Gastroesophageal sphincter (tissue), 4 donors: Measurements from ENCODE around the gene CORO1A. TPM values are rescaled to one million over a fixed set of nuclear protein-coding genes. Genes with fewer than 3 reads are reported as not detected.
"Not testable (repeated sequence)": the region's sequence is repeated elsewhere in the genome, so short reads cannot be mapped to it uniquely, and the experiment has no call there.

Source experiments
- ATAC-seq: fragments of 150-250 bp; one replicate; pipeline ENCODE4 v1.9.1; 2016; ENCODE audit warnings: mild to moderate bottlenecking, moderate library complexity
- H3K27ac ChIP-seq, 4 donors: fragments of 200-600 bp; sonication (generic) in 3 of 4; 1 replicate in 3 of 4; 2 replicates in 1 of 4; pipeline ENCODE4 v1.5.1; 2016 to 2019
- H3K27me3 ChIP-seq: fragments of 200-600 bp; sonication (generic); one replicate; pipeline ENCODE4 v1.5.1; 2019
- H3K36me3 ChIP-seq, 2 donors: fragments of 200-600 bp; sonication (generic); one replicate each; pipeline ENCODE4 v1.5.1; 2019; ENCODE audit warnings: control low read depth in 1 of 2
- H3K4me1 ChIP-seq, 3 donors: fragments of 200-600 bp; sonication (generic); 1 replicate in 2 of 3; 2 replicates in 1 of 3; pipeline ENCODE4 v1.5.1; 2016 to 2019; ENCODE audit warnings: control low read depth in 2 of 3
- H3K4me3 ChIP-seq, 2 donors: fragments of 200-600 bp; sonication (generic); one replicate each; pipeline ENCODE4 v1.5.1; 2019; ENCODE audit warnings: mild to moderate bottlenecking in 1 of 2, moderate library complexity in 1 of 2
- H3K9me3 ChIP-seq, 3 donors: fragments of 200-600 bp; sonication (generic); one replicate each; pipeline ENCODE4 v1.5.1; 2017 to 2019; ENCODE audit warnings: control low read depth in 2 of 3
- EP300 ChIP-seq: sonication (generic); formaldehyde crosslinking; IDR thresholded peaks from one replicate; pipeline ENCODE4 v1.6.1; 2017; ENCODE audit warnings: antibody characterized with exemption, mild to moderate bottlenecking
- POLR2A ChIP-seq, 2 donors: fragments of 450-650 bp; IDR thresholded peaks; one replicate each; pipeline ENCODE4 v1.6.1; 2017; ENCODE audit warnings: antibody characterized with exemption in 2 of 2, mild to moderate bottlenecking in 2 of 2, moderate library complexity in 1 of 2
- POLR2AphosphoS5 ChIP-seq: sonication (generic); formaldehyde crosslinking; IDR thresholded peaks from one replicate; pipeline ENCODE4 v1.6.1; 2017; ENCODE audit warnings: antibody characterized with exemption
- WGBS, 2 donors: methylation state at CpG; one replicate each; pipeline ENCODE4 v1.1.5; 2018; ENCODE audit warnings: low coverage in 1 of 2; 5-methylcytosine and 5-hydroxymethylcytosine counted together
- total RNA-seq, 4 donors: library from RNA; depleted of rRNA; stranded (reverse); fragments of >200 nt; gene quantifications; one replicate each; pipeline ENCODE4 v1.1.0, GENCODE V29; 2016
- TF ChIP-seq, protein P1 (sequence below), 4 experiments: fragments of 200-600 bp in 2 of 4; fragments of 450-650 bp in 2 of 4; sonication (generic) in 1 of 4; IDR thresholded peaks; one replicate each; pipeline ENCODE4 v1.5.1; 2017 to 2019; ENCODE audit warnings: antibody characterized with exemption in 4 of 4, mild to moderate bottlenecking in 2 of 4, moderate library complexity in 2 of 4

CORO1A gene
- total RNA-seq, 4 donors from 2014 or later: 8.6 to 32.0 (median 13.1) TPM

DNA sequence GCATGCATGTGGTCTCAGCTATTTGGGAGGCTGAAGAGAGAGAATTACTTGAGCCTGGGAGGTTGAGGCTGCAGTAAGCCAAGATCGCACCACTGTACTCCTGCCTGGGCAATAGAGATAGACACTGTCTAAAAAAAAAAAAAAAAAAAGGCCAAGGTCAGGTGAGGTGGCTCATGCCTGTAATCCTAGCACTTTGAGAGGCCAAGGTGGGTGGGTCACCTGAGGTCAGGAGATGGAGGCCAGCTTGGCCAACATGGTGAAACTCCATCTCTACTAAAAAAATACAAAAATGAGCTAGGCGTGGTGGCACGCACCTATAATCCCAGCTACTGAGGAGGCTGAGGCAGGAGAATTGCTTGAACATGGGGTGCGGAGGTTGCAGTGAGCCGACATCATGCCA lies 28.2 kb upstream of the CORO1A start:
- TF ChIP-seq POLR2AphosphoS5 (no peak), POLR2A (IDR thresholded peaks at IDR 0.05) (no peak), EP300 (no peak)
- TF ChIP-seq, protein P1, sequence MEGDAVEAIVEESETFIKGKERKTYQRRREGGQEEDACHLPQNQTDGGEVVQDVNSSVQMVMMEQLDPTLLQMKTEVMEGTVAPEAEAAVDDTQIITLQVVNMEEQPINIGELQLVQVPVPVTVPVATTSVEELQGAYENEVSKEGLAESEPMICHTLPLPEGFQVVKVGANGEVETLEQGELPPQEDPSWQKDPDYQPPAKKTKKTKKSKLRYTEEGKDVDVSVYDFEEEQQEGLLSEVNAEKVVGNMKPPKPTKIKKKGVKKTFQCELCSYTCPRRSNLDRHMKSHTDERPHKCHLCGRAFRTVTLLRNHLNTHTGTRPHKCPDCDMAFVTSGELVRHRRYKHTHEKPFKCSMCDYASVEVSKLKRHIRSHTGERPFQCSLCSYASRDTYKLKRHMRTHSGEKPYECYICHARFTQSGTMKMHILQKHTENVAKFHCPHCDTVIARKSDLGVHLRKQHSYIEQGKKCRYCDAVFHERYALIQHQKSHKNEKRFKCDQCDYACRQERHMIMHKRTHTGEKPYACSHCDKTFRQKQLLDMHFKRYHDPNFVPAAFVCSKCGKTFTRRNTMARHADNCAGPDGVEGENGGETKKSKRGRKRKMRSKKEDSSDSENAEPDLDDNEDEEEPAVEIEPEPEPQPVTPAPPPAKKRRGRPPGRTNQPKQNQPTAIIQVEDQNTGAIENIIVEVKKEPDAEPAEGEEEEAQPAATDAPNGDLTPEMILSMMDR (IDR thresholded peaks at IDR 0.05): no peak
- Histone ChIP-seq H3K27me3 (no peaks in the 10 kb centered on the region), H3K9me3 (no peaks in the 10 kb centered on the region), H3K4me1 (no peaks in the 10 kb centered on the region), H3K27ac (no peak overlapping the region), H3K36me3 (no peaks in the 10 kb centered on the region), H3K4me3 (no peak overlapping the region)
- ATAC-seq: no peak
- WGBS, 2 donors: 92 to 100% methylated on average over 5 of the region's 5 CpGs

DNA sequence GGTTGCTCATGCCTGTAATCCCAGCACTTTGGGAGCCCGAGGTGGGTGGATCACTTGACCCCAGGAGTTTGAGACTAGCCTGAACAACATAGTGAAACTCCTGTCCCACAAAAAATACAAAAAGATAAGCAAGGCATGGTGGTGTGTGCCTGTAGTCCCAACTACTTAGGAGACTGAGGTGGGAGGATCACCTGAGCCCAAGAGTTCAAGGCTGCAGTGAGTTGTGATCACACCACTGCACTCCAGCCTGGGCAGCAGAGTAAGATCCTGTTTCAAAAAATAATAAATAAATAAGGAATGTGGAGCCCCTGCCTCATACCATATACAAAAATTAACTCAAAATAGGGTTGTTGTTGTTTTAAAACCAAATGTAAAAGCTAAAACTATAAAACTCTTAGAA lies 26.2 kb upstream of the CORO1A start:
- no peak overlapping the region for H3K4me3 ChIP-seq
- H3K27me3 ChIP-seq: no peaks in the 10 kb centered on the region
- H3K4me1 ChIP-seq: no peaks in the 10 kb centered on the region
- TF ChIP-seq EP300: no peak
- TF ChIP-seq POLR2AphosphoS5: no peak
- TF ChIP-seq POLR2A (IDR thresholded peaks at IDR 0.05): no peak
- TF ChIP-seq, protein P1 (IDR thresholded peaks at IDR 0.05): no peak
- H3K9me3 ChIP-seq: no peaks in the 10 kb centered on the region
- no peak overlapping the region for H3K27ac ChIP-seq
- ATAC-seq: no peak
- no peaks in the 10 kb centered on the region for H3K36me3 ChIP-seq
- WGBS, 2 donors: 69% methylated on average over 1 of the region's 1 CpG; no CpG with 5 or more reads in 1 of the 2 donors

DNA sequence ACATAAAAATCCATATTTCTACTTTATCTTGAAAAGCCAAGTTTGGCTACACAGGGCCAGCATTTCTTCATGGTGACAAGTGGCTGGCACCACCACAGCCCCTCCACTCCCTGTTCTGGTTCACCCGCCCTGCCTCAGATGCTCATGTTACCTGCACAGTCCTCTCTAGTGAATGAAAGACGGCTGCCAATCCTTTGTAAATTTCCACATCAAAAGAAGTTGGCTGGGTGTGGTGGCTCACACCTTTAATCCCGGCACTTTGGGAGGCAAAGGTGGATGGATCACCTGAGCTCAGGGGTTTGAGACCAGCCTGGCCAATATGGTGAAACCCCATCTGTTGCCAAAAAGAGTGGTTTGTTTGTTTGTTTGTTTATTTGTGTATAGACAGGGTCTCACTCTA lies 19.9 kb upstream of the CORO1A start:
- H3K4me1 ChIP-seq: no peaks in the 10 kb centered on the region
- no peaks in the 10 kb centered on the region for H3K27me3 ChIP-seq
- TF ChIP-seq EP300 (no peak), POLR2AphosphoS5 (no peak), POLR2A (IDR thresholded peaks at IDR 0.05) (no peak)
- TF ChIP-seq, protein P1 (IDR thresholded peaks at IDR 0.05): no peak
- no peaks in the 10 kb centered on the region for H3K9me3 ChIP-seq
- H3K4me3 ChIP-seq: no peak overlapping the region
- WGBS, 2 donors: 57% methylated on average over 1 of the region's 3 CpGs; no CpG with 5 or more reads in 1 of the 2 donors
- no peaks in the 10 kb centered on the region for H3K36me3 ChIP-seq
- no peak for ATAC-seq
- no peak overlapping the region for H3K27ac ChIP-seq

DNA sequence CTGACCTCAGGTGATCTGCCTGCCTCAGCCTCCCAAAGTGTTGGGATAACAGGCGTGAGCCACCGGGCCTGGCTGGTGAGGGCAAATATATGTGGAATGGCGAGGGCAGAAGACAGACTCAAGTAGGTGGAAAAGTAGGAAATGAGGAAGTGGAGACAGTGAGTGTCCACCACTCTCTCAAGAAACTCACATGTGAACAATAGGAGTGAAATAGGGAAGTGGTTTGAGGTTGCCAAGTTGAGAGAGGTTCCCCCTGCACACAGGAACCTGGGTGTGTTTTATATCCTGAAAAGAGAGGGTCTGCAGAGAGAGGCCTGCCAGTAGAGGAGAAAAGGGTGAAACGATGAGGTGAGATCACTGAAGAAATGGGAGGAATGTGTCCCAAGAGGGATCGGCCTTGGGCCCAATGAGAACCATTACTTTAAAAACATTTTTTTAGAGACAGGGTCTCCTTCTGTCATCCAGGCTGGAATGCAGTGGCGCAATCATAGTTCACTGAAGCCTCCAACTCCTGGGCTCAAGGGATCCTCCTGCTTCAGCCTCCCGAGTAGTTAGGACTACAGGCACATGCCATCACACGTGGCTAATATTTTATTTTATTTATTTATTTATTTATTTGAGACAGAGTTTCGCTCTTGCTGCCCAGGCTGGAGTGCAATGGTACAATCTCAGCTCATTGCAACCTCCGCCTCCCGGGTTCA lies 17.1 kb upstream of the CORO1A start:
- peak; percentile 36 for ATAC-seq

DNA sequence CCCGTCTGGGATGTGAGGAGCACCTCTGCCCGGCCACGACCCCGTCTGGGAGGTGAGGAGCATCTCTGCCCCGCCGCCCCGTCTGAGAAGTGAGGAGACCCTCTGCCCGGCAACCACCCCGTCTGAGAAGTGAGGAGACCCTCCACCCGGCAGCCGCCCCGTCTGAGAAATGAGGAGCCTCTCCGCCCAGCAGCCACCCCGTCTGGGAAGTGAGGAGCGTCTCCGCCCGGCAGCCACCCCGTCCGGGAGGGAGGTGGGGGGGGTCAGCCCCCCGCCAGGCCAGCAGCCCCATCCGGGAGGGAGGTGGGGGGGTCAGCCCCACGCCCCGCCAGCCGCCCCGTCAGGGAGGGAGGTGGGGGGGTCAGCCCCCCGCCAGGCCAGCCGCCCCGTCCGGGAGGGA lies 14.7 kb upstream of the CORO1A start:
- H3K9me3 ChIP-seq, H3K27me3 ChIP-seq, H3K4me3 ChIP-seq, H3K4me1 ChIP-seq, H3K27ac ChIP-seq, ATAC-seq, H3K36me3 ChIP-seq: not testable (repeated sequence)
- WGBS, 2 donors: no CpG with 5 or more reads among the region's 29 CpGs

More for the DNA sequence above, 17.1 kb upstream of the CORO1A start:
- no peaks in the 10 kb centered on the region for H3K9me3 ChIP-seq
- no peaks in the 10 kb centered on the region for H3K36me3 ChIP-seq
- no peaks in the 10 kb centered on the region for H3K27me3 ChIP-seq
- no peak overlapping the region for H3K27ac ChIP-seq
- no peak overlapping the region for H3K4me3 ChIP-seq
- H3K4me1 ChIP-seq: no peaks in the 10 kb centered on the region
- WGBS, 2 donors: 84 to 100% methylated on average over 1 to 11 of the region's 11 CpGs
- no peak for TF ChIP-seq EP300

DNA sequence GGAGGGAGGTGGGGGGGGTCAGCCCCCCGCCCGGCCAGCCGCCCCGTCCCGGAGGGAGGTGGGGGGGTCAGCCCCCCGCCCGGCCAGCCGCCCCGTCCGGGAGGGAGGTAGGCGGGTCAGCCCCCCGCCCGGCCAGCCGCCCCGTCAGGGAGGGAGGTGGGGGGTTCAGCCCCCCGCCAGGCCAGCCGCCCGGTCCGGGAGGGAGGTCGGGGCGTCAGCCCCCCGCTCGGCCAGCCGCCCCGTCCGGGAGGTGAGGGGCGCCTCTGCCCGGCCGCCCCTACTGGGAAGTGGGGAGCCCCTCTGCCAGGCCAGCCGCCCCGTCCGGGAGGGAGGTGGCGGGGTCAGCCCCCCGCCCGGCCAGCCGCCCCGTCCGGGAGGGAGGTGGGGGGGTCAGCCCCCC lies 14.0 kb upstream of the CORO1A start:
- H3K9me3 ChIP-seq, H3K4me1 ChIP-seq, H3K4me3 ChIP-seq, ATAC-seq, H3K27me3 ChIP-seq, H3K27ac ChIP-seq, H3K36me3 ChIP-seq: not testable (repeated sequence)
- no CpG with 5 or more reads among the region's 38 CpGs for WGBS, 2 donors

DNA sequence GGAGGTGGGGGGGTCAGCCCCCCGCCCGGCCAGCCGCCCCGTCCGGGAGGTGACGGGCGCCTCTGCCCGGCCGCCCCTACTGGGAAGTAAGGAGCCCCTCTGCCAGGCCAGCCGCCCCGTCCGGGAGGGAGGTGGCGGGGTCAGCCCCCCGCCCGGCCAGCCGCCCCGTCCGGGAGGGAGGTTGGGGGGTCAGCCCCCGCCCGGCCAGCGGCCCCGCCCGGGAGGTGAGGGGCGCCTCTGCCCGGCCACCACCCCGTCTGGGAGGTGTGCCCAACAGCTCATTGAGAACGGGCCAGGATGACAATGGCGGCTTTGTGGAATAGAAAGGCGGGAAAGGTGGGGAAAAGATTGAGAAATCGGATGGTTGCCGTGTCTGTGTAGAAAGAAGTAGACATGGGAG lies 13.3 kb upstream of the CORO1A start:
- H3K27me3 ChIP-seq, H3K4me3 ChIP-seq, H3K27ac ChIP-seq, H3K4me1 ChIP-seq, H3K36me3 ChIP-seq, ATAC-seq, H3K9me3 ChIP-seq: not testable (repeated sequence)
- WGBS, 2 donors: no CpG with 5 or more reads among the region's 31 CpGs
